Measurements from ENCODE around the gene SH3TC1.

SH3TC1 gene

DNA sequence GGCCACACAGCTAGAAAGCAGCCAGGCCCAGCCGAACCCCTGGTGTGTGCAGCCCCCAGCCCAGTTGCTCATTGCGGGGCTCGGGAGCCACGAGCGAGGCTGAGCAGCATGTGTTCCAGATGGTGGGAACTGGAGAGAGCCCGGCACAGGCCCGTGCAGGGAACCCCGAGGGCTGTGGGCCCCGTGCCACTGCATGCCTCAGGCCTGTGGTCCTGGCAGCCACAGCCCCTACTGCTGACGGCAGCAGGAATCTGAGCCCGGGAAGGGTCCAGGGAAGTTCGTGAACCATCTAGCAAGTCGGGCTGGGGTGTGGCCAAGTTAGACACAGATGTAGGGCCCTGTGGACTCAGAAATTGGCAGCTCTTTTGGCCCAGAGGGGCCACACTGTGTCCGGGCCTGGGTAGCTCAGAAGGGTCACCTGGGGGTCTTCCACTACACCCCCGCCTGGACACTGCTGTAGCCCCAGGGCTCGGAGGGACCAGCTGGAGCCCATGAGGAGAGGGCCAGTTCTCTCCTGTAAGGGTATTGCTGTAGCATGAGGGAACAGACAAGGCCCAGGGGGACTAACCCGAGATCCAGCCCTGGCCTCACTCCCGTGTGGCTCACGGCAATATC lies 82.5 kb downstream of the SH3TC1 start:
- TF ChIP-seq, protein P1, sequence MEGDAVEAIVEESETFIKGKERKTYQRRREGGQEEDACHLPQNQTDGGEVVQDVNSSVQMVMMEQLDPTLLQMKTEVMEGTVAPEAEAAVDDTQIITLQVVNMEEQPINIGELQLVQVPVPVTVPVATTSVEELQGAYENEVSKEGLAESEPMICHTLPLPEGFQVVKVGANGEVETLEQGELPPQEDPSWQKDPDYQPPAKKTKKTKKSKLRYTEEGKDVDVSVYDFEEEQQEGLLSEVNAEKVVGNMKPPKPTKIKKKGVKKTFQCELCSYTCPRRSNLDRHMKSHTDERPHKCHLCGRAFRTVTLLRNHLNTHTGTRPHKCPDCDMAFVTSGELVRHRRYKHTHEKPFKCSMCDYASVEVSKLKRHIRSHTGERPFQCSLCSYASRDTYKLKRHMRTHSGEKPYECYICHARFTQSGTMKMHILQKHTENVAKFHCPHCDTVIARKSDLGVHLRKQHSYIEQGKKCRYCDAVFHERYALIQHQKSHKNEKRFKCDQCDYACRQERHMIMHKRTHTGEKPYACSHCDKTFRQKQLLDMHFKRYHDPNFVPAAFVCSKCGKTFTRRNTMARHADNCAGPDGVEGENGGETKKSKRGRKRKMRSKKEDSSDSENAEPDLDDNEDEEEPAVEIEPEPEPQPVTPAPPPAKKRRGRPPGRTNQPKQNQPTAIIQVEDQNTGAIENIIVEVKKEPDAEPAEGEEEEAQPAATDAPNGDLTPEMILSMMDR (IDR thresholded peaks at IDR 0.05) = no peak
- Histone ChIP-seq H3K4me3 (ENCODE audit: low read depth in 1 of 2, low read length in 1 of 2) (no peak overlapping the region), H3K9me3 (no peaks in the 10 kb centered on the region), H3K27ac (no peak overlapping the region), H3K4me1 (ENCODE audit: control insufficient read depth in 1 of 2, insufficient read depth in 1 of 2, low read depth in 1 of 2, low read length in 1 of 2) (peaks cover 27 to 47% of the 10 kb centered on the region in 2 experiments), H3K27me3 (no peaks in the 10 kb centered on the region), H3K36me3 (no peaks in the 10 kb centered on the region)

DNA sequence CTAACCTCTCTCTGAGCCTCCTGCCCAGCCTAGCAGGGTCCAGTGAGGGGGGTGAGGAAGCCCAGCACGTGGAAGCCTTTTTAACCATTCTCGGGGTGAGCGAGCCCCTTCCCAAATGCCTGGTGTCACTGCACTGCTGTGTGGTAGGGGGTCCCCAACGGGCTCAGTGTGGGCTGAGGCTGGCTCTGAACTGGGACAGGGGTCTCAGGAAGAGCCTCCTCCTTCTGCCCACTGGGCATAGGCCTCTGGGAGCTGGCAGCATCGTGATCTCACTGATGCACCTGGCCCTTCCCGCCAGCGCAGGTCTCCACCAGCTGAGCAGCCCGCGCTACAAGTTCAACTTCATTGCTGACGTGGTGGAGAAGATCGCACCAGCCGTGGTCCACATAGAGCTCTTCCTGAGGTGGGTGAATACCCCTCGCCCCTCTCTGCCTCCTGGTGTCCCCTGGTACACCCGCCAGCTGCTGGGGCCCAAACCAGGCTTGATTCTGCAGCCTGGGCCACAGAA lies 83.1 kb downstream of the SH3TC1 start:
- H3K4me3 ChIP-seq (ENCODE audit: low read depth in 1 of 2, low read length in 1 of 2) = no peak overlapping the region
- no peaks in the 10 kb centered on the region for H3K36me3 ChIP-seq
- H3K27ac ChIP-seq = peak overlapping the region; percentile 36
- no peaks in the 10 kb centered on the region for H3K27me3 ChIP-seq
- no peaks in the 10 kb centered on the region for H3K9me3 ChIP-seq
- H3K4me1 ChIP-seq (ENCODE audit: control insufficient read depth in 1 of 2, insufficient read depth in 1 of 2, low read depth in 1 of 2, low read length in 1 of 2) = peaks cover 33 to 47% of the 10 kb centered on the region in 2 experiments
- TF ChIP-seq, protein P1 (IDR thresholded peaks at IDR 0.05) = no peak

DNA sequence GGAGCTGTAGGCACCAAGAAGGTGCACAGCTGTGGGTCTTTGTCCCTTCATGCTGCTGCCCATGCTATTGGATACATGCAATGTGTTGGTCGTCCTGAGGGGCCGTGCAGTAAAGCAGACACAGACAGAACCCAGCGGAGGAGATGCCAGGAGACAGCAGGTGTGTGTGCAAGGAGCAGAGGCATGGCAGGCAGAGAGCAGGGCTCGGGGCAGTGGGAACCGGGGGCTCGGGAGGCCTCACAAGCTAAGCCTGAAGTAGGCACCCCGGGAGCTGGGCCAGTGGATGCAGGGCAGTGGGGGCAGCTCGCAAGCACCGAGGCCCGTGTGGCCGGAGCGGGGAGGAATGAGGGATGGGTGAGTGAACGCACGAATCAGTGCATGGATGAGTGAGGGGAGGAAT lies 83.7 kb downstream of the SH3TC1 start:
- no peaks in the 10 kb centered on the region for H3K27me3 ChIP-seq
- H3K27ac ChIP-seq = peak overlapping the region; percentile 36
- no peak overlapping the region for H3K4me3 ChIP-seq (ENCODE audit: low read depth in 1 of 2, low read length in 1 of 2)
- H3K36me3 ChIP-seq = no peaks in the 10 kb centered on the region
- TF ChIP-seq, protein P1 (IDR thresholded peaks at IDR 0.05) = no peak
- no peaks in the 10 kb centered on the region for H3K9me3 ChIP-seq
- H3K4me1 ChIP-seq (ENCODE audit: control insufficient read depth in 1 of 2, insufficient read depth in 1 of 2, low read depth in 1 of 2, low read length in 1 of 2) = peaks cover 38 to 49% of the 10 kb centered on the region in 2 experiments

DNA sequence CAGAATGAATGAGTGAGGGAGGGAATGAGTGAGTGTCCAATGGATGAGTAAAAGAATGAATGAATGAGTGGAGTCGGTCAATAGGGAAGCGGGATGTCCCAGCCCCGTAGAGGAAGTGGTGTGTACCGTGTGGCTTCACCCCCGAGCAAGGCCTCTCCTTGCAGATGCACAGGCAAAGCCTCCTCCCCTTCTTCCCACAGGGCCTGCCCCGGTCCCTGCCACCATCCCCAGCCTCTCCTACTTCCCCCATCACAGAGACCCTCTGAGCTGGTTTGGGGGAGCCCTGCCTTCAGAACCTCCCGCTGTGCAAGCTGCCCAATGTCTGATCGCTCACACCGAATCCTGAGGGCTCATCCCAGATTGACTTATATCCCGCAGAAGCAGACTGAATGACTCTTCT lies 84.1 kb downstream of the SH3TC1 start:
- TF ChIP-seq, protein P1 (IDR thresholded peaks at IDR 0.05) = no peak
- Histone ChIP-seq H3K9me3 (no peaks in the 10 kb centered on the region), H3K4me3 (ENCODE audit: low read depth in 1 of 2, low read length in 1 of 2) (no peak overlapping the region), H3K27ac (peak overlapping the region; percentile 14), H3K27me3 (no peaks in the 10 kb centered on the region), H3K4me1 (ENCODE audit: control insufficient read depth in 1 of 2, insufficient read depth in 1 of 2, low read depth in 1 of 2, low read length in 1 of 2) (peaks cover 41 to 50% of the 10 kb centered on the region in 2 experiments), H3K36me3 (no peaks in the 10 kb centered on the region)

DNA sequence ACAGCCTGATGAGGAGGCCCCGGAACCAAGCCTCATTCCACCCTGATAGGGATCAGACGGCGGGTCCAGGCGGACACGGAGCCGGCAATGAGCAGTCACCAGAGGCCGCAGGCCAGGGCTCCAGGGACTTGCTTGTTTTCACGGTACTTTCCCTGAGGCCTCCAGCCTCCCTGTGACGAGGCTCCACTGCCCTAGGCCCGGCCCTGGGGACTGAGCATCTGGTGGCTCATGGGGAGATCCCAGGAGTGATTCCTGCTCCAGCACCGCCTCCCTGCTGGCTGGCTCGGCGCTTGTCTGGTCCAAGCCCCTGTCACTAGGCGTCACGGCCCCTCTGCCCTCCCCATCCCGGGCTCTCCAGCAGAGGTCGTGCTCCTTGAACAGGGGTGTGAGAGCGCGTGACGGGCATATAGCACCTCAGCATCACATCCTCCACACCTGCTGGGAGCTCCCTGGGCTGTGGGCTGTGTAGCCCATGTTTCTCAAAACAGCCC lies 84.6 kb downstream of the SH3TC1 start:
- peak overlapping the region; percentile 14 for H3K27ac ChIP-seq
- peaks cover 41 to 51% of the 10 kb centered on the region in 2 experiments for H3K4me1 ChIP-seq (ENCODE audit: control insufficient read depth in 1 of 2, insufficient read depth in 1 of 2, low read depth in 1 of 2, low read length in 1 of 2)
- H3K4me3 ChIP-seq (ENCODE audit: low read depth in 1 of 2, low read length in 1 of 2) = no peak overlapping the region
- TF ChIP-seq, protein P1 (IDR thresholded peaks at IDR 0.05) = no peak
- no peaks in the 10 kb centered on the region for H3K27me3 ChIP-seq
- H3K36me3 ChIP-seq = no peaks in the 10 kb centered on the region
- H3K9me3 ChIP-seq = no peaks in the 10 kb centered on the region
